ENCODE measurements around the gene FGF16. TPM values are rescaled to one million over a fixed set of nuclear protein-coding genes. Genes with fewer than 3 reads are reported as not detected.

FGF16 gene
- total and polyA plus RNA-seq, 3 experiments from 2014 or later = not detected

- Histone ChIP-seq H3K9me3 (ENCODE audit: low read length) (no peaks in the 10 kb centered on the region), H3K4me3 (ENCODE audit: low read length) (no peak overlapping the region), H3K27me3 (ENCODE audit: insufficient read depth, low read length, poor library complexity, severe bottlenecking) (no peaks in the 10 kb centered on the region), H3K27ac (ENCODE audit: low read depth, low read length) (no peak overlapping the region), H3K36me3 (ENCODE audit: insufficient read depth, low read length) (no peaks in the 10 kb centered on the region), H3K4me1 (ENCODE audit: insufficient read depth, low read length) (no peaks in the 10 kb centered on the region)
- DNase-seq = no peak
- H3K27ac Mint-ChIP-seq = no peak overlapping the region
- ChIA-PET POLR2A (no interaction called here), CTCF (no interaction called here)
- H3K27me3 Mint-ChIP-seq = peaks cover 0 to 3% of the 10 kb centered on the region in 2 donors
- H3K9me3 Mint-ChIP-seq = no peaks in the 10 kb centered on the region
- H3K4me3 Mint-ChIP-seq = no peak overlapping the region
- H3K4me1 Mint-ChIP-seq = no peaks in the 10 kb centered on the region
- no peaks in the 10 kb centered on the region for H3K36me3 Mint-ChIP-seq
Observed at GRCh38 chrX:77426811-77427210, 20.4 kb upstream of the FGF16 start.

GRCh38 chrX:77427611-77428010 is 19.6 kb upstream of the FGF16 start:
- H3K27me3 ChIP-seq (ENCODE audit: insufficient read depth, low read length, poor library complexity, severe bottlenecking) = no peaks in the 10 kb centered on the region
- no peak overlapping the region for H3K27ac ChIP-seq (ENCODE audit: low read depth, low read length)

GRCh38 chrX:77428551-77428950 is 18.6 kb upstream of the FGF16 start:
- Histone ChIP-seq H3K4me3 (ENCODE audit: low read length) (no peak overlapping the region), H3K36me3 (ENCODE audit: insufficient read depth, low read length) (no peaks in the 10 kb centered on the region), H3K27ac (ENCODE audit: low read depth, low read length) (no peak overlapping the region), H3K9me3 (ENCODE audit: low read length) (no peaks in the 10 kb centered on the region), H3K4me1 (ENCODE audit: insufficient read depth, low read length) (no peaks in the 10 kb centered on the region), H3K27me3 (ENCODE audit: insufficient read depth, low read length, poor library complexity, severe bottlenecking) (no peaks in the 10 kb centered on the region)
- POLR2A ChIA-PET = no interaction called here
- Mint-ChIP-seq H3K36me3 (no peaks in the 10 kb centered on the region), H3K4me1 (no peaks in the 10 kb centered on the region), H3K27ac (no peak overlapping the region), H3K4me3 (no peak overlapping the region), H3K27me3 (peaks cover 0 to 2% of the 10 kb centered on the region in 2 donors), H3K9me3 (no peaks in the 10 kb centered on the region)
- DNase-seq = no peak
- CTCF ChIA-PET = no interaction called here

More at GRCh38 chrX:77427611-77428010, 19.6 kb upstream of the FGF16 start:
- Mint-ChIP-seq H3K4me1 (no peaks in the 10 kb centered on the region), H3K27ac (no peak overlapping the region), H3K4me3 (no peak overlapping the region), H3K9me3 (no peaks in the 10 kb centered on the region), H3K36me3 (no peaks in the 10 kb centered on the region), H3K27me3 (peaks cover 0 to 2% of the 10 kb centered on the region in 2 donors)
- Histone ChIP-seq H3K36me3 (ENCODE audit: insufficient read depth, low read length) (no peaks in the 10 kb centered on the region), H3K9me3 (ENCODE audit: low read length) (no peaks in the 10 kb centered on the region), H3K4me1 (ENCODE audit: insufficient read depth, low read length) (no peaks in the 10 kb centered on the region), H3K4me3 (ENCODE audit: low read length) (no peak overlapping the region)
- no peak for DNase-seq
- POLR2A ChIA-PET = no interaction called here
- CTCF ChIA-PET = no interaction called here

GRCh38 chrX:77431227-77431626 is 16.0 kb upstream of the FGF16 start:
- Histone ChIP-seq H3K4me3 (ENCODE audit: low read length) (no peak overlapping the region), H3K4me1 (ENCODE audit: insufficient read depth, low read length) (no peaks in the 10 kb centered on the region), H3K27ac (ENCODE audit: low read depth, low read length) (no peak overlapping the region), H3K36me3 (ENCODE audit: insufficient read depth, low read length) (no peaks in the 10 kb centered on the region), H3K9me3 (ENCODE audit: low read length) (no peaks in the 10 kb centered on the region), H3K27me3 (ENCODE audit: insufficient read depth, low read length, poor library complexity, severe bottlenecking) (no peaks in the 10 kb centered on the region)
- ChIA-PET CTCF (no interaction called here), POLR2A (no interaction called here)
- no peak for DNase-seq
- no peaks in the 10 kb centered on the region for H3K36me3 Mint-ChIP-seq
- H3K9me3 Mint-ChIP-seq = no peaks in the 10 kb centered on the region
- no peaks in the 10 kb centered on the region for H3K4me1 Mint-ChIP-seq
- H3K4me3 Mint-ChIP-seq = no peak overlapping the region
- no peaks in the 10 kb centered on the region for H3K27me3 Mint-ChIP-seq
- no peak overlapping the region for H3K27ac Mint-ChIP-seq

- H3K4me3 ChIP-seq (ENCODE audit: low read length) = no peak overlapping the region
- H3K9me3 Mint-ChIP-seq = no peaks in the 10 kb centered on the region
- no peak for DNase-seq
- H3K27me3 ChIP-seq (ENCODE audit: insufficient read depth, low read length, poor library complexity, severe bottlenecking) = no peaks in the 10 kb centered on the region
- no peaks in the 10 kb centered on the region for H3K9me3 ChIP-seq (ENCODE audit: low read length)
- H3K4me3 Mint-ChIP-seq = no peak overlapping the region
- CTCF ChIA-PET = no interaction called here
- POLR2A ChIA-PET = no interaction called here
- no peak overlapping the region for H3K27ac ChIP-seq (ENCODE audit: low read depth, low read length)
- no peaks in the 10 kb centered on the region for H3K36me3 ChIP-seq (ENCODE audit: insufficient read depth, low read length)
- H3K27ac Mint-ChIP-seq = no peak overlapping the region
- H3K4me1 Mint-ChIP-seq = no peaks in the 10 kb centered on the region
- H3K27me3 Mint-ChIP-seq = no peaks in the 10 kb centered on the region
- no peaks in the 10 kb centered on the region for H3K36me3 Mint-ChIP-seq
- no peaks in the 10 kb centered on the region for H3K4me1 ChIP-seq (ENCODE audit: insufficient read depth, low read length)
Observed at GRCh38 chrX:77433001-77433400, 14.2 kb upstream of the FGF16 start.

GRCh38 chrX:77434962-77435361 is 12.2 kb upstream of the FGF16 start:
- DNase-seq = no peak
- H3K4me1 Mint-ChIP-seq = no peaks in the 10 kb centered on the region
- H3K4me1 ChIP-seq (ENCODE audit: insufficient read depth, low read length) = no peaks in the 10 kb centered on the region
- H3K27me3 ChIP-seq (ENCODE audit: insufficient read depth, low read length, poor library complexity, severe bottlenecking) = no peaks in the 10 kb centered on the region
- H3K9me3 ChIP-seq (ENCODE audit: low read length) = no peaks in the 10 kb centered on the region
- ChIA-PET CTCF (no interaction called here), POLR2A (no interaction called here)
- H3K27ac Mint-ChIP-seq = no peak overlapping the region
- peaks cover 0 to 2% of the 10 kb centered on the region in 2 donors for H3K27me3 Mint-ChIP-seq
- H3K4me3 Mint-ChIP-seq = no peak overlapping the region
- no peak overlapping the region for H3K27ac ChIP-seq (ENCODE audit: low read depth, low read length)
- H3K9me3 Mint-ChIP-seq = no peaks in the 10 kb centered on the region
- H3K4me3 ChIP-seq (ENCODE audit: low read length) = no peak overlapping the region
- H3K36me3 ChIP-seq (ENCODE audit: insufficient read depth, low read length) = no peaks in the 10 kb centered on the region
- H3K36me3 Mint-ChIP-seq = no peaks in the 10 kb centered on the region

GRCh38 chrX:77436271-77436670 is 10.9 kb upstream of the FGF16 start:
- no peaks in the 10 kb centered on the region for H3K27me3 ChIP-seq (ENCODE audit: insufficient read depth, low read length, poor library complexity, severe bottlenecking)
- no peaks in the 10 kb centered on the region for H3K9me3 ChIP-seq (ENCODE audit: low read length)
- no peaks in the 10 kb centered on the region for H3K4me1 ChIP-seq (ENCODE audit: insufficient read depth, low read length)
- Mint-ChIP-seq H3K27ac (peak overlapping the region in 1 of 8 donors; percentile 3), H3K27me3 (peaks cover 0 to 5% of the 10 kb centered on the region in 2 donors), H3K4me1 (no peaks in the 10 kb centered on the region), H3K36me3 (no peaks in the 10 kb centered on the region), H3K9me3 (no peaks in the 10 kb centered on the region), H3K4me3 (no peak overlapping the region)
- H3K36me3 ChIP-seq (ENCODE audit: insufficient read depth, low read length) = no peaks in the 10 kb centered on the region
- H3K27ac ChIP-seq (ENCODE audit: low read depth, low read length) = no peak overlapping the region
- ChIA-PET POLR2A (no interaction called here), CTCF (no interaction called here)
- DNase-seq = no peak
- H3K4me3 ChIP-seq (ENCODE audit: low read length) = no peak overlapping the region

- Mint-ChIP-seq H3K9me3 (no peaks in the 10 kb centered on the region), H3K4me1 (no peaks in the 10 kb centered on the region), H3K27me3 (peaks cover 0 to 5% of the 10 kb centered on the region in 2 donors), H3K27ac (no peak overlapping the region), H3K4me3 (no peak overlapping the region), H3K36me3 (no peaks in the 10 kb centered on the region)
- H3K4me1 ChIP-seq (ENCODE audit: insufficient read depth, low read length) = no peaks in the 10 kb centered on the region
- no peaks in the 10 kb centered on the region for H3K9me3 ChIP-seq (ENCODE audit: low read length)
- no peaks in the 10 kb centered on the region for H3K36me3 ChIP-seq (ENCODE audit: insufficient read depth, low read length)
- no peak overlapping the region for H3K4me3 ChIP-seq (ENCODE audit: low read length)
- no peak for DNase-seq
- no peak overlapping the region for H3K27ac ChIP-seq (ENCODE audit: low read depth, low read length)
- POLR2A ChIA-PET = no interaction called here
- CTCF ChIA-PET = no interaction called here
- H3K27me3 ChIP-seq (ENCODE audit: insufficient read depth, low read length, poor library complexity, severe bottlenecking) = no peaks in the 10 kb centered on the region
Observed at GRCh38 chrX:77436682-77437081, 10.5 kb upstream of the FGF16 start.

- Mint-ChIP-seq H3K27me3 (peaks cover 5 to 19% of the 10 kb centered on the region in 2 donors), H3K27ac (no peak overlapping the region), H3K9me3 (no peaks in the 10 kb centered on the region), H3K4me1 (no peaks in the 10 kb centered on the region), H3K4me3 (no peak overlapping the region), H3K36me3 (no peaks in the 10 kb centered on the region)
- Histone ChIP-seq H3K27ac (ENCODE audit: low read depth, low read length) (no peak overlapping the region), H3K9me3 (ENCODE audit: low read length) (no peaks in the 10 kb centered on the region), H3K36me3 (ENCODE audit: insufficient read depth, low read length) (no peaks in the 10 kb centered on the region), H3K4me3 (ENCODE audit: low read length) (no peak overlapping the region), H3K27me3 (ENCODE audit: insufficient read depth, low read length, poor library complexity, severe bottlenecking) (no peaks in the 10 kb centered on the region), H3K4me1 (ENCODE audit: insufficient read depth, low read length) (no peaks in the 10 kb centered on the region)
- ChIA-PET CTCF (no interaction called here), POLR2A (no interaction called here)
- DNase-seq = no peak
Observed at GRCh38 chrX:77440330-77440729, 6.9 kb upstream of the FGF16 start.
